HT1080 (cell line): ENCODE results near the gene SERINC5. TPM values are rescaled to one million over a fixed set of nuclear protein-coding genes. Genes with fewer than 3 reads are reported as not detected.
"Not testable (repeated sequence)": the region's sequence is repeated elsewhere in the genome, so short reads cannot be mapped to it uniquely, and the experiment has no call there.

Experiments used
- DNase-seq: peaks from one replicate; pipeline ENCODE4 v3.0.0-alpha.2; 2015; ENCODE audit warnings: low read depth
- total RNA-seq: library from RNA; depleted of rRNA; stranded (reverse); fragments of >200 nt; shearing (Covaris generic); gene quantifications from 2 replicates; pipeline ENCODE4 v1.2.3, GENCODE V29; 2014

The SERINC5 gene
- total RNA-seq, 1 experiment from 2014 or later, result 4.4 TPM

DNA sequence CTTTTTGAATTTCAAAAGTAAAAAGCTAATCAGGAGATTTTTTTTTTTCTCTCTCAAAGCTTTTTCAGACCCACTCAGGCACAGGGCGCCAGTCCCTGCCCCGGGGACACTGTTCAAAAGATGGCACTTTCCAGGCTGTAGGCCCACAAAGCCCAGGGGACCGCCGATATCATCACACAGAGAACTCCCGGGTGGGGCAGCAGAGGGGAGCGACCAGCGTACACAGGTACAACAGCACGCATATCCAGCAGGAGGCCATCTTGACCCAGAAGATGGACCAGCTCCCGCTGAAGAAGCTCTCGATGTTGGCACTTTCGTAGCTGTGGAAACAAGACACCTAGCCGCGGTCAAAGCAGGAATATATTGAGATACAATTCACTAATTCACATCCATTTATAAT is 112.4 kb downstream of the SERINC5 start:
- DNase-seq, result no peak

DNA sequence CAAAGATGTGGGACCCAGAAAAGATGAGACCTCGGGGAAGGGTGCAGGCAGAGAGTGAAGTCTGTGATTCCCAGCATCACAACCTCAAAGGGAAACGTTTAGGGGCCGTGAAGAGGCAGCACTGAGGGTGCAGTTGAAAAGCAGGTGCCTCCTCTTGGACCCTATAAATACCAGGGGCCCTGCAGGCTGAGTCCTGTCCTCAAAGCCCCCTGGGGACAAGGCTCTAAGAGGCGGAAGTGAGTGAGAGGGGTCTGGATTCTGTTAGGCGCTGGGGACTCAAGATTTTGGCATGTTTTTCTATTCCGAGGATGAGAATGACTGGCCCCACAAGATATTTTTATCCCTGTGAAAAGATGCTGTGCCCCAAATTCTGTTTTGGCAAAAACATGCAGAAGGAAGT is 112.9 kb downstream of the SERINC5 start:
- no peak for DNase-seq

DNA sequence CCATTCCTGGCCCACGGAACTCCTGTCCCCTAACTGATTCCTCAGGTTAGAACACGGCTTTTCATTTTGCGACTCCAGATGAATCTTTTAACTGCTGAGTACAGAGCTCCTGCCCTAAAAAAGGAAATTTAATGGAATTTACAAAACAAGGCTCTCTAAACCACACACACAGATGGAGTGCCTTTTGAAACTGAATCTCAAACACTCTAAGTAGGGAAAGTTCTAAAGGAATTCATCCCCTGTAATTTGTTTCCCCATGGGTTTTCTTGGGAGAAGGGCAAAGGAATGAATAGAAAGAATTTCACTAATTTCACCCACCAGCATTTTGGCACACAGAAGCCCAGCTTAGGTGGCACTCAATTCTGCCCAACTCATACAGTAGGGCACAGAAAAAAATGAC is 114.2 kb downstream of the SERINC5 start:
- no peak for DNase-seq

DNA sequence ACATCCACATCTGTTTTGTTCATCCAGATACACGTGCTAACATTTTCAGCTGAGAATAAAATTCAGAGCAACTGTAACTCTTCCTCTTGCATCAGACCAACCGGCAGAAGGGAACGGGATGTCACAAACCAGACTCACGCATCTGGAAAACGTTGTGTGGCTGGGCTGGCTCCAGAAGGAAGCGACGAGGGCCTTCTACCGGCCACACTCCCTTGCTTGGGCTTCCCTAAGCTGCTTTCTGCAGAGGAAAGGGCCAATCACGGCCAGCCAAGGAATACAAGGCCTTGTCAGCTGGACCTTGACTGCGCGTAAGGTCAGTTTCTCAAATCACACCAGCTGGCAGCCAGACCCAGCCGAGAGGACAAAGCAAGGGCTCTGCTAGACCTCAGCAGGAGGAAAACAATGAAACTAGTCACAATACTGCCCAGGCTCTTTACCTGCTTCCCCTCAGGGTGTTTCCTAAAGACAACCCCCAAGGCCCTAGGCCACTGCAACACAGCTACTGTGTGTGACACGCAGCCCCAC is 114.6 kb downstream of the SERINC5 start:
- DNase-seq, result no peak

GRCh38 chr5:80140496-80140895 is 115.4 kb downstream of the SERINC5 start:
- no peak for DNase-seq

DNA sequence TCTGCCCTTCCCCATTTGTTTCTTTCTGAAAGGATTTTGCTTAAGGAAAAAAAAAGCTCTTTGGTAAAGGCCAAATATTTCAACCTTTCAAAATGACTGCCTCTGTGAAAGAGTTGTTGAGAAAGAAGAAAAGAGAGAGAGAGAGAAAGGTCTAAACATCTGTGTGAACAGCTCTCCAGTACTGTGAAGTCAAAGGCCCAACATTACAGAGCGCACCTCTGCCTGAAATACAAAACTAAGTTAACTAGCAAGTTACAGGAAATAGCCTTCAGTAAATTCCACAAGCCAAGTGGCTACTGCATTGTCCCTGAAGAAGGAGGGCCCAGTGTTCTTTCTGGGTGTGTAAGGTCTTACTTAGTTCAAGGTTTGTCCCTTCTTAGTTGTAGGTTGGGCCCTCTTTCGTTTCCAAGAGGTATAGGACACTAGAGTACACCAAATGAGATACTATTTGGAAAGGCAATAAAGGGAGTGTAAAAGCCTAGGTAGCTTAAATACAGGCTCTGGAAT is 116.3 kb downstream of the SERINC5 start:
- no peak for DNase-seq

DNA sequence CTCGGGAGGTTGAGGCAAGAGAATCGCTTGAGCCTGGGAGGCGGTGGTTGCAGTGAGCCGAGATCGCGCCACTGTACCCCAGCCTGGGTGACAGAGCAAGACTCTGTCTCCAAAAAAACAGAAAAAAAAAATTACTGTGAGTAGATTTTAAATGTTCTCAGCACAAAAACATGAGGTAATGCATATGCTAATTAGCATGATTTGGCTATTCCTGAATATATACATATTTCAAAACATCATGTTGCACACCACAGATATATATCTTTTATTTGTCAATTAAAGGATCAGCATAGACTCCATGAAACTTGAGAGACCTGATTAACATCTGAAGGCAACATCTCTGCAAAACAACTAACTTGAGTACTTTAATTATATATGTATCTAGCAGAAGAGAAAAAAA is 117.4 kb downstream of the SERINC5 start:
- no peak for DNase-seq

DNA sequence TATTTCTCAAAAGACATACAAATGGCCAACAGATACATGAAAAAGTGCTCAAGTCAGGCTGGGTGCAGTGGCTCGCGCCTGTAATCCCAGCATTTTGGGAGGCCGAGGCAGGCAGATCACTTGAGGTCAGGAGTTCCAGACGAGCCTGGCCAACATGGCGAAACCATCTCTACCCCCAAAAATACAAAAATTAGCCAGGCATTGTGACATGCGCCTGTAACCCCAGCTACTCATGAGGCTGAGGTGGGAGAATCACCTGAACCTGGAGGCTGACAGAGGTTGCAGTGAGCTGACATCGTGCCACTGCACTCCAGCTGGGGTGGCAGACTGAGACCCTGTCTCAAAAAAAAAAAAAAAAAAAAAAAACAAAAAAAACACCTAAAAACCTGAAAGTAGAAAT is 119.0 kb downstream of the SERINC5 start:
- DNase-seq, result not testable (repeated sequence)

DNA sequence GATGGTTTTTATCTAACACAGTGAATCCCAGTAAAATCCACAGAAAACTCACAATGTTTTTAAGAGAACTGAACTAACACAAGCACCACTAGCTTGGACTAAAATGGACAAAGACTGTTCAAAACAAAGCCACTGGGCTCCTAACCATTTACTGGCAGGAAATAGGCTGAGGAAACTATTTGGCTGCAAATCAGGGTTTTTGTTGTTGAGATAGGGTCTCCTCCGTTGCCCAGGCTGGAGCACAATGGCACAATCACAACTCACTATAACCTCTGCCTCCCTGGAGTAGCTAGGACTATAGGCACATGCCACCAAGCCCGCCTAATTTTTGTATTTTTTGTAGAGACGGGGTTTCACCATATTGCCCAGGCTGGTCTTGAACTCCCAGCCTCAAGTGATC is 121.0 kb downstream of the SERINC5 start:
- DNase-seq, result no peak

- DNase-seq, result no peak
Observed at GRCh38 chr5:80129146-80129545, 126.7 kb downstream of the SERINC5 start.

- DNase-seq, result no peak
Observed at GRCh38 chr5:80128141-80128540, 127.7 kb downstream of the SERINC5 start.

DNA sequence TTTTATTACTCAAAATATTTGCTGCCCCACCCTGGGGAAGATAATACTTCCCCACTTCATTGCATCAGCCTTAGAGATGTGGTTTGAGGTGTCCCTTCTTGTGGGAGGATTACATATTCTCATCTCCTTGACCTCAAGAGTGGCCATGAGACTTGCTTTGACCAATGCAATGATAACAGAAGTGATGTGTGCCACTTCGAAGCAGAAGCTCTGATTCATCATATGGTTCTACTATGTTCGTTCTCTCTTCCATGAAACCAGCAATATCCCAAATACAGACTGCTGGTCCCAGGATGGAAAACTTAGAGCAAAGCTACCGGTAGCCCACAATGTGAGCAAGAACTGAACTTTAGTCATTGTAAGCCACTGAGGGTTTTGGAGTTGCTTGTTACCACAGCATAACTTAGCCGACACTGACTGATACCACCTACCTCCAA is 128.7 kb downstream of the SERINC5 start:
- DNase-seq, result peak; percentile 14

- peak; percentile 93 for DNase-seq
Observed at GRCh38 chr5:80125962-80126480, 129.8 kb downstream of the SERINC5 start.

DNA sequence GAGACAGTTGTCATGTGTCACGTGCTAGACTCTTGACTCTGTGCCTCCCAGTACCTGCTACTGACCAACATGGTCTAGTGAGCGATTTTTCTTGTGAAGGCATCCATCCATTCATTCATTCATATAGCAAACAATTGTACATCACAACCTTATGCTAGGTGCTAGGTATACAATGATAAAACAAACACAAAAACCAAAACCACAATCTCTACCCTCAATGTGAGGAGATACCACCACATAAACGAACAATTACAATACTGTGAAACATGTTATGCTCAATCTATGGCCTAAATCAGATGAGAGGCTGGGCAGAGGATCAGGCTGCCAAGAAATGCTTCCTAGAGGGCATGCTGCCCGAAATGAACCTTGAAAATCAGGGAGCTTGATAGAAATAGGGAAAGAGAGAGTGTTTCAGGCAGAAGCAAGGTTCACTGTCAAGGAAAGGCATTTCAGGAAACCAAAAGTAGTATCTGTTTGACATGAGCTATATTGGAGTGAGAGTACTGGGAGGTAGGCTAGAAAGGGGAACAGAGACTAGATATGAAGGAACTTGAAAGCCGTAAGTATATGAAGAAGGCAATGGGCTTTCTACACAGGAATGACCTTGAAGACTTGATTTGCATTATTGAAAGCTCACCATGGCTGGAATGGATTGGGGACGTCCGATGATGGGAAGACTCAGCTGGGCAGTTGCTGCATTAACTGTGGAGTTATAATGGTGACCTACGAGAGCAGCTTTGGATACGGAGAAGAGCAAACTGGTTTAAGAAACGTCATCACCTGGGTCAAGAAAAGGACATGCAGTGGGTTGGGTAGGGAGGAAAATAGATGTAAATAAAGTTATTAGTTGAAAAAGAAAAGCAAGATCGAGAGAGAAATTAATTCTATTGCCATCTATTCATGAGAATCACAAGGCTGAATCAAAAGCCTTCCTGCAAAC is 130.6 kb downstream of the SERINC5 start:
- no peak for DNase-seq

GRCh38 chr5:80124121-80124918 is 131.5 kb downstream of the SERINC5 start:
- no peak for DNase-seq

- DNase-seq, result no peak
Observed at GRCh38 chr5:80122579-80122978, 133.3 kb downstream of the SERINC5 start.

DNA sequence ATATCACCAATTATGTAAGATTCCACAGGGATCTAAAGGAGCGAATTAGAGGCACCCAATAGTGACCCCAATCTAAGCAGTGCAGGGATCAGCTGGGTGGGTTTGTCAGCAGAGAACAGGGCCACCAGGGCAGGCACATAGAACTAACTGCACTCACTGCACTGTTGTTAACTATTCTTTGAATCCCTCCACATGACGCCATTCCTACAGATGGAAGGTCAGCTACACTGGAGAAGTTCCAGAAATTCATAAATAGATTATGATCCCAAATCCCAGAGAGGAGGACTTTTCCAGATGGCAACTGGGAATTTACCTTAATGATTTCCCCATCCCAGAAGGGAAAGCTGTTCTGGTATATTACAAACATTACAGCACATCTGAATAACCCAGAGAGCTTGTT is 136.5 kb downstream of the SERINC5 start:
- DNase-seq, result no peak

DNA sequence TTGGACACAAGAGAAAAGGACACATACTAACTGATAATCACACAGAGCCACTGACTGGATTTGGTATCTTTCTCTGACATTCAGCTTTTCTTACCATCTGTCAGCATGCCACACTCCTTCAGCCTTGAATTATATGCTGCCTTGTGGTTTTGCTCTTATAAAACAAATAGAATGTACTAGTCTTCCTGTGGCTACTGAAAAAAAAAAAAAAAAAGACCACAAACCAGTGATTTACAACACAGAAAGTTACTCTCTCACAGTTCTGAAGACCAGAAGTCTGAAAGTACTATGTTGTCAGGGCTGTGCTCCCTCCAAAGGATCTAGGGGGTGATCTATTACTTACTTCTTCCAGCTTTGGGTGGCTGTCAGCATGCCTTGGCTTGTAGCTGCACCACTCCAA is 138.4 kb downstream of the SERINC5 start:
- DNase-seq, result peak; percentile 30

- DNase-seq, result no peak
Observed at GRCh38 chr5:80116465-80116864, 139.4 kb downstream of the SERINC5 start.

DNA sequence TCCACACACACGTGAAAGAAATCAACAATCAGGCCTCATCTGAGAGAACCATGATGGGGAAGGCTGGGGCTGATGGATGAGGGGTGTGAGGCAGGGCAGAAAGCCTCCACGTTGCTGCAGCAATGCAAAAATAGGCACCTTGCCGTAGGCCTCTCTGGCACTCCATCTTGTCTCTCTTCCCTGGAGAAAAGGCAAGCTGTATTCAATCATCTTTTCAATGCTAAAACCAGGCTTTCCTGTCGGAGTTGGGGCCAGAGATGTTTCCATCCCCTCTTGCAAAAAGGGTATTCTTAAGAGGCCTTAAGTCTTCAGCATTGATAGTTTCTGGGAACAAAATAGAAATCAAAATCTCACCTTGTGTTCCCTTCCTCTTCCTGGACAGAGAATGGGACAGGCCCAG is 139.8 kb downstream of the SERINC5 start:
- DNase-seq, result no peak

- DNase-seq, result no peak
Observed at GRCh38 chr5:80114860-80115259, 141.0 kb downstream of the SERINC5 start.
